ENCODE results near the gene PDE8A. TPM values are rescaled to one million over a fixed set of nuclear protein-coding genes. Genes with fewer than 3 reads are reported as not detected.

The PDE8A gene
- total RNA-seq, 1 experiment from 2014 or later = 32.0 TPM

DNA sequence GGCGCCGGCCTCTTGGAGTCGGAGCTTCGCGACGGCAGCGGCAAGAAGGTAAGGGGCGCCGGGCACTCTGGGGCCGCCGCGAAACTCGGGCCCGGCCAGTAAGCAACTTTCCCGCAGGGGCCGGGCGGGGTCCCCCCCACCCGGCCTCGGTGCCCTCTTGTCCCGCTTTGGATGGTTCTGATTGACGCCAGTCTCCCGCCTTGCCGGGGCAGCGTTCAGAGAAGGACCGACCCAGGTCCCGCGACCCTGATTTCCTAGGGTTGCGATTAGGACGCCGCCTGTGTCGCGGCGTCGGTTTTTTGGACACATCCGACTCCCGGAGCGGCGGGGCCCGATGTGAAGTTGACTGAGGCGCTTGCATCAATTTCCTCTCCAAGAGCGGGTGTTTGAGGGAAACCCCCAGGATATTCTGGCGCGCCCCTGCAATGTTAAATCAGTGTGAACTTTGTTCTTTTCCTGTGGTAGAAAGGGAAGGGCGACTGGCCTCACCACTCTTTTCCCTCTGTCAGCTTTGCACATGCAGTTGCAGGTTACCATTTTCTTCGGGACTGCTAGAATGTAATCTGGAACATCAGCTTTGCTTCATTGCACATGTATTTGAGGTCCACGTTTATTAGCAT, 755 bp downstream of the PDE8A start:
- H3K27me3 Mint-ChIP-seq (ENCODE audit: insufficient read depth, unreplicated experiment) = no peaks in the 10 kb centered on the region
- peak overlapping the region; percentile 92 for H3K4me3 Mint-ChIP-seq (ENCODE audit: unreplicated experiment)
- Histone ChIP-seq H3K4me1 (0 out of 2 replicates have a peak, but pooled peaks cover 8% of the 10 kb centered on the region), H3K36me3 (ENCODE audit: control insufficient read depth, insufficient read depth, low read length) (no peaks in the 10 kb centered on the region), H3K9me3 (no peaks in the 10 kb centered on the region), H3K4me3 (ENCODE audit: low read depth, low read length) (peak overlapping the region; percentile 86), H3K27me3 (replicated peaks; ENCODE audit: control insufficient read depth, insufficient read depth, low read length) (no peaks in the 10 kb centered on the region)
- CTCF ChIA-PET = no interaction called here
- DNase-seq = peak; percentile 48 to 58
- intact Hi-C loops (cut with micrococcal nuclease; ENCODE audit: unreplicated experiment) = loop anchor here (1.0 kb wide), 1 partner anchor 28 kb away; no protein-coding TSS in a partner anchor
- no peaks in the 10 kb centered on the region for H3K4me1 Mint-ChIP-seq (ENCODE audit: low read depth, unreplicated experiment)
- peak overlapping the region; percentile 70 for H3K27ac Mint-ChIP-seq (ENCODE audit: unreplicated experiment)
- peaks cover 16% of the 10 kb centered on the region for H3K36me3 Mint-ChIP-seq (ENCODE audit: insufficient read depth, unreplicated experiment)
- H3K9me3 Mint-ChIP-seq (ENCODE audit: unreplicated experiment) = no peaks in the 10 kb centered on the region
- POLR2A ChIA-PET = interaction anchor here (0.6 kb wide), 1 partner anchor 12 kb away, joined by 4 read pairs; no protein-coding TSS in a partner anchor
- BruUV-seq (replicated peaks) = no TSS peak
- TF ChIP-seq, protein P1, sequence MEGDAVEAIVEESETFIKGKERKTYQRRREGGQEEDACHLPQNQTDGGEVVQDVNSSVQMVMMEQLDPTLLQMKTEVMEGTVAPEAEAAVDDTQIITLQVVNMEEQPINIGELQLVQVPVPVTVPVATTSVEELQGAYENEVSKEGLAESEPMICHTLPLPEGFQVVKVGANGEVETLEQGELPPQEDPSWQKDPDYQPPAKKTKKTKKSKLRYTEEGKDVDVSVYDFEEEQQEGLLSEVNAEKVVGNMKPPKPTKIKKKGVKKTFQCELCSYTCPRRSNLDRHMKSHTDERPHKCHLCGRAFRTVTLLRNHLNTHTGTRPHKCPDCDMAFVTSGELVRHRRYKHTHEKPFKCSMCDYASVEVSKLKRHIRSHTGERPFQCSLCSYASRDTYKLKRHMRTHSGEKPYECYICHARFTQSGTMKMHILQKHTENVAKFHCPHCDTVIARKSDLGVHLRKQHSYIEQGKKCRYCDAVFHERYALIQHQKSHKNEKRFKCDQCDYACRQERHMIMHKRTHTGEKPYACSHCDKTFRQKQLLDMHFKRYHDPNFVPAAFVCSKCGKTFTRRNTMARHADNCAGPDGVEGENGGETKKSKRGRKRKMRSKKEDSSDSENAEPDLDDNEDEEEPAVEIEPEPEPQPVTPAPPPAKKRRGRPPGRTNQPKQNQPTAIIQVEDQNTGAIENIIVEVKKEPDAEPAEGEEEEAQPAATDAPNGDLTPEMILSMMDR (IDR thresholded peaks at IDR 0.05; ENCODE audit: insufficient read depth in 1 of 2, low read depth in 1 of 2, low read length in 1 of 2, severe bottlenecking in 1 of 2, unreplicated experiment in 1 of 2) = no peak

DNA sequence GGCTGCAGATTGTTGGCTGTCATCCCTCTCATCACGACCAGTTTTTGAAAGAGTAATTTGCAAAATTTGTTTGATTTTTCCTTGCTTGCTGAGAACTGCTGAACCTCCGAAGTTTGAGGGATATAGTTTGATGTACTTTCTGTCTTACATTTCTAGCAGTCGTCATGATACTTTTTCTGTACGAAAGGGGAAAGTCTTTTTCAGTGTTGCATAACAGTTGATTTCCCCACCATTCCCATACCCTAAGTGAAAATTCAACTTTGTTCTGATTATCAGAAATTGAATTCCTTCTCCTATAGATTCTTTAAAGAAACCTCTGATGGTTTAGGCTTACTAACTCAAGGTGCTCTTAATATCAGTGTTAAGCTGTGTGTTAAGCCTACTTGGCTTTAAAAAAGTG, 1.6 kb downstream of the PDE8A start:
- H3K4me1 Mint-ChIP-seq (ENCODE audit: low read depth, unreplicated experiment) = no peaks in the 10 kb centered on the region
- intact Hi-C loops (cut with micrococcal nuclease; ENCODE audit: unreplicated experiment) = no loop called here
- no peaks in the 10 kb centered on the region for H3K9me3 ChIP-seq
- H3K27me3 Mint-ChIP-seq (ENCODE audit: insufficient read depth, unreplicated experiment) = no peaks in the 10 kb centered on the region
- BruUV-seq (replicated peaks) = no TSS peak
- peak overlapping the region; percentile 70 for H3K27ac Mint-ChIP-seq (ENCODE audit: unreplicated experiment)
- H3K4me3 Mint-ChIP-seq (ENCODE audit: unreplicated experiment) = peak overlapping the region; percentile 92
- ChIA-PET POLR2A (no interaction called here), CTCF (no interaction called here)
- H3K36me3 Mint-ChIP-seq (ENCODE audit: insufficient read depth, unreplicated experiment) = peaks cover 16% of the 10 kb centered on the region
- H3K4me1 ChIP-seq = 0 out of 2 replicates have a peak, but pooled peaks cover 8% of the 10 kb centered on the region
- DNase-seq = no peak
- no peaks in the 10 kb centered on the region for H3K27me3 ChIP-seq (replicated peaks; ENCODE audit: control insufficient read depth, insufficient read depth, low read length)
- TF ChIP-seq, protein P1 (IDR thresholded peaks at IDR 0.05; ENCODE audit: insufficient read depth in 1 of 2, low read depth in 1 of 2, low read length in 1 of 2, severe bottlenecking in 1 of 2, unreplicated experiment in 1 of 2) = no peak
- H3K36me3 ChIP-seq (ENCODE audit: control insufficient read depth, insufficient read depth, low read length) = no peaks in the 10 kb centered on the region
- H3K9me3 Mint-ChIP-seq (ENCODE audit: unreplicated experiment) = no peaks in the 10 kb centered on the region
- H3K4me3 ChIP-seq (ENCODE audit: low read depth, low read length) = peak overlapping the region; percentile 86

DNA sequence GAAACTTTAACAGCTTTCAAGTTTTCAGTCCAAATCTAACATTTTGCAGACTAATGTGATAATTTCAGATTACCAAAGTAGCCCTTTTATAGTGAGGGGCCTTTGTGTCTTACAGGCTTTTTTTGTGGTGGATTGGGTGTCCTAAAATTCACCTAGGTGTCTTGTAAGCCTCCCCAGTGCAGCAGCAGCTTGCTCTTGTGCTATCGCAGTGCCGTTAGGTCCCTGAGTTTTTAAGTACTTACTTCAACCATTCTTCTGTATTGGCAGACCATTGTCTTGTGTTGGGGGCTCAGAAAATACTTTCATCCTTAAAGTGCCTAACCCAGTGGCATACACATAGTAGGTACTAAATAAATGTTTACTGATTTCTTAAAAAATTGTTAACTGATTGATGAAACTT, 2.1 kb downstream of the PDE8A start:
- peak overlapping the region; percentile 92 for H3K4me3 Mint-ChIP-seq (ENCODE audit: unreplicated experiment)
- no peak overlapping the region for H3K27ac Mint-ChIP-seq (ENCODE audit: unreplicated experiment)
- TF ChIP-seq, protein P1 (IDR thresholded peaks at IDR 0.05; ENCODE audit: insufficient read depth in 1 of 2, low read depth in 1 of 2, low read length in 1 of 2, severe bottlenecking in 1 of 2, unreplicated experiment in 1 of 2) = no peak
- ChIA-PET POLR2A (no interaction called here), CTCF (no interaction called here)
- H3K9me3 Mint-ChIP-seq (ENCODE audit: unreplicated experiment) = no peaks in the 10 kb centered on the region
- H3K36me3 Mint-ChIP-seq (ENCODE audit: insufficient read depth, unreplicated experiment) = peaks cover 16% of the 10 kb centered on the region
- Histone ChIP-seq H3K36me3 (ENCODE audit: control insufficient read depth, insufficient read depth, low read length) (no peaks in the 10 kb centered on the region), H3K4me3 (ENCODE audit: low read depth, low read length) (peak overlapping the region; percentile 14), H3K9me3 (no peaks in the 10 kb centered on the region), H3K4me1 (0 out of 2 replicates have a peak, but pooled peaks cover 8% of the 10 kb centered on the region), H3K27me3 (replicated peaks; ENCODE audit: control insufficient read depth, insufficient read depth, low read length) (no peaks in the 10 kb centered on the region)
- H3K27me3 Mint-ChIP-seq (ENCODE audit: insufficient read depth, unreplicated experiment) = no peaks in the 10 kb centered on the region
- intact Hi-C loops (cut with micrococcal nuclease; ENCODE audit: unreplicated experiment) = no loop called here
- DNase-seq = no peak
- H3K4me1 Mint-ChIP-seq (ENCODE audit: low read depth, unreplicated experiment) = no peaks in the 10 kb centered on the region
- no TSS peak for BruUV-seq (replicated peaks)
